Stomach (tissue), 9 donors: Measurements from ENCODE around the gene CYBB. TPM values are rescaled to one million over a fixed set of nuclear protein-coding genes. Genes with fewer than 3 reads are reported as not detected.

Experiments used
- DNase-seq, 2 donors: peaks; one replicate each; pipeline versions ENCODE4 v3.0.0 to v3.0.0-alpha.2; 2013 to 2019
- H3K27ac ChIP-seq, 5 donors: fragments of 200-600 bp in 4 of 5; sonication (generic) in 4 of 5; one replicate each; pipeline ENCODE4 v1.5.1; 2013 to 2019; ENCODE audit warnings: mild to moderate bottlenecking in 1 of 5, moderate library complexity in 1 of 5
- H3K27me3 ChIP-seq, 3 donors: fragments of 200-600 bp; sonication (generic); one replicate each; pipeline ENCODE4 v1.5.1; 2017 to 2019; ENCODE audit warnings: mixed run types in 1 of 3
- H3K36me3 ChIP-seq, 4 donors: fragments of 200-600 bp; sonication (generic); 1 replicate in 3 of 4; 2 replicates in 1 of 4; pipeline ENCODE4 v1.5.1; 2016 to 2019
- H3K4me1 ChIP-seq, 4 donors: fragments of 200-600 bp; sonication (generic); one replicate each; pipeline ENCODE4 v1.5.1; 2016 to 2019
- H3K4me3 ChIP-seq, 4 donors: fragments of 200-600 bp; sonication (generic) in 3 of 4; one replicate each; pipeline ENCODE4 v1.5.1; 2016 to 2019; ENCODE audit warnings: mild to moderate bottlenecking in 1 of 4
- H3K9me3 ChIP-seq, 4 donors: fragments of 200-600 bp; sonication (generic); one replicate each; pipeline ENCODE4 v1.5.1; 2016 to 2019
- EP300 ChIP-seq: sonication (generic); formaldehyde crosslinking; IDR thresholded peaks from one replicate; pipeline ENCODE4 v1.6.1; 2017; ENCODE audit warnings: antibody characterized with exemption
- POLR2A ChIP-seq, 4 donors: fragments of 450-650 bp; IDR thresholded peaks; one replicate each; pipeline ENCODE4 v1.6.1; 2016; ENCODE audit warnings: antibody characterized with exemption in 4 of 4, control low read depth in 2 of 4, mild to moderate bottlenecking in 1 of 4, moderate library complexity in 1 of 4
- POLR2AphosphoS5 ChIP-seq, 3 donors: sonication (generic); formaldehyde crosslinking; IDR thresholded peaks; one replicate each; pipeline ENCODE4 v1.6.1; 2016; ENCODE audit warnings: antibody characterized with exemption in 3 of 3
- WGBS, 5 donors: extraction: QIAGEN DNeasy Blood & Tissue Kit in 3 of 5; methylation state at CpG; one replicate each; pipeline versions ENCODE4 v1.1.5 to v1.1.7; 2013 to 2018; 5-methylcytosine and 5-hydroxymethylcytosine counted together
- intact Hi-C: fragments of 100-400 bp; cut with DNase I; formaldehyde crosslinking; loops from one replicate; pipeline ENCODE4 v1.15.1; 2023; ENCODE audit warnings: low total_unique reads
- polyA plus RNA-seq, 3 donors: library from polyadenylated mRNA; stranded (reverse); fragments of 200-250 nt; gene quantifications; one replicate each; pipeline ENCODE4 v1.2.3, GENCODE V29; 2013
- total RNA-seq, 5 donors: library from RNA; depleted of rRNA; stranded (reverse); fragments of >200 nt; gene quantifications; one replicate each; pipeline versions ENCODE4 v1.1.0 to v1.2.3, GENCODE V29; 2014 to 2016
- TF ChIP-seq, protein P1 (sequence below), 7 experiments: fragments of 450-650 bp in 4 of 7; fragments of 200-600 bp in 3 of 7; sonication (generic) in 3 of 7; IDR thresholded peaks; one replicate each; pipeline ENCODE4 v1.5.1; 2016 to 2019; ENCODE audit warnings: antibody characterized with exemption in 7 of 7, control low read depth in 2 of 7, mild to moderate bottlenecking in 1 of 7
- donor health status: healthy with polysubstance abuse.
- donor health status: Bipolar disorder and iron deficiency.
- donor health status: healthy.

Gene CYBB
- total and polyA plus RNA-seq, 8 donors, result 0.58 to 24.4 (median 3.5) TPM

DNA sequence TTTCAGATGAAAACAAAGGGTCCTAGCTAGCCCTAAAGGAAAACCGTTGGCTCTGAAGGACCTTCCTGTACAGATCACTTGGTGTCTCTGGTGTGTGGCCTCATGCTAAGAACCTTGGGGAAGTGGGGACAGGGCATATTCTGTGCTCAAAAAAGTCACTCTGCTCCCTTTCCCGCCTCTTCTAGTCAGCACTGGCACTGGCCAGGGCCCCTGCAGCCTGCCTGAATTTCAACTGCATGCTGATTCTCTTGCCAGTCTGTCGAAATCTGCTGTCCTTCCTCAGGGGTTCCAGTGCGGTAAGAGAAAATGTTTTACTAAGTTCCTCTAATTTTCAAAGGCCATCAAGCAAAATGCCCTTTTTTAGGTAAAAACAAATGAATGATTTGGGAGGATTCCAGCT is 3.4 kb downstream of the CYBB start:
- no peaks in the 10 kb centered on the region for H3K4me1 ChIP-seq
- H3K36me3 ChIP-seq, result no peaks in the 10 kb centered on the region
- no peak for DNase-seq
- H3K27me3 ChIP-seq, result no peaks in the 10 kb centered on the region
- intact Hi-C loops, result no loop called here
- H3K4me3 ChIP-seq, result no peak overlapping the region
- no peak for TF ChIP-seq POLR2AphosphoS5 (IDR thresholded peaks at IDR 0.05)
- TF ChIP-seq, protein P1, sequence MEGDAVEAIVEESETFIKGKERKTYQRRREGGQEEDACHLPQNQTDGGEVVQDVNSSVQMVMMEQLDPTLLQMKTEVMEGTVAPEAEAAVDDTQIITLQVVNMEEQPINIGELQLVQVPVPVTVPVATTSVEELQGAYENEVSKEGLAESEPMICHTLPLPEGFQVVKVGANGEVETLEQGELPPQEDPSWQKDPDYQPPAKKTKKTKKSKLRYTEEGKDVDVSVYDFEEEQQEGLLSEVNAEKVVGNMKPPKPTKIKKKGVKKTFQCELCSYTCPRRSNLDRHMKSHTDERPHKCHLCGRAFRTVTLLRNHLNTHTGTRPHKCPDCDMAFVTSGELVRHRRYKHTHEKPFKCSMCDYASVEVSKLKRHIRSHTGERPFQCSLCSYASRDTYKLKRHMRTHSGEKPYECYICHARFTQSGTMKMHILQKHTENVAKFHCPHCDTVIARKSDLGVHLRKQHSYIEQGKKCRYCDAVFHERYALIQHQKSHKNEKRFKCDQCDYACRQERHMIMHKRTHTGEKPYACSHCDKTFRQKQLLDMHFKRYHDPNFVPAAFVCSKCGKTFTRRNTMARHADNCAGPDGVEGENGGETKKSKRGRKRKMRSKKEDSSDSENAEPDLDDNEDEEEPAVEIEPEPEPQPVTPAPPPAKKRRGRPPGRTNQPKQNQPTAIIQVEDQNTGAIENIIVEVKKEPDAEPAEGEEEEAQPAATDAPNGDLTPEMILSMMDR (IDR thresholded peaks at IDR 0.05), result no peak
- no peak for TF ChIP-seq EP300
- WGBS, 5 donors, result 63 to 88% (median 86%) methylated on average over 4 of the region's 4 CpGs
- H3K27ac ChIP-seq, result peak overlapping the region in 1 of 5 donors; percentile 5
- H3K9me3 ChIP-seq, result no peaks in the 10 kb centered on the region

DNA sequence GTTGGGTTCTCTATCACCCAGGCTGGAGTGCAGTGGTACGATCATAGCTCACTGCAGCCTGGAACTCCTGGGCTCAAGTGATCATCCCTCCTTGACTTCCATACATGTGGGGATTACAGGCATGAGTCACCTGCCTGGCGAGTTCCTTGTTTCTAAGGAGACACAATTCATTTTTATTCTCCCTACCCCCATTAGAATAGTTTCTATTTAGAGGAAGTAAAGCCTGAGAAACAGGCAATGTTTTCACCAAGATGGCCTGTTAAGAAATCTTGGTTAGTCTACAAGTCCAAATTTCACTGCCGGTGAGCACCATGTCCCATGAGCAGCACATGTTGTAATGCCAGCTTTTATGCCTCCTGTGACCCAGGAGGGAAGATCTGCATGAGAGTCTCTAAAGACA is 5.7 kb downstream of the CYBB start:
- intact Hi-C loops, result no loop called here
- H3K4me1 ChIP-seq, result no peaks in the 10 kb centered on the region
- peak overlapping the region in 1 of 5 donors; percentile 47 for H3K27ac ChIP-seq
- no peaks in the 10 kb centered on the region for H3K36me3 ChIP-seq
- no peak for DNase-seq
- H3K4me3 ChIP-seq, result no peak overlapping the region
- no peaks in the 10 kb centered on the region for H3K9me3 ChIP-seq
- H3K27me3 ChIP-seq, result no peaks in the 10 kb centered on the region
- TF ChIP-seq, protein P1 (IDR thresholded peaks at IDR 0.05), result no peak
- TF ChIP-seq POLR2AphosphoS5 (IDR thresholded peaks at IDR 0.05), result no peak
- WGBS, 5 donors, result 67 to 90% (median 75%) methylated on average over 3 of the region's 3 CpGs

DNA sequence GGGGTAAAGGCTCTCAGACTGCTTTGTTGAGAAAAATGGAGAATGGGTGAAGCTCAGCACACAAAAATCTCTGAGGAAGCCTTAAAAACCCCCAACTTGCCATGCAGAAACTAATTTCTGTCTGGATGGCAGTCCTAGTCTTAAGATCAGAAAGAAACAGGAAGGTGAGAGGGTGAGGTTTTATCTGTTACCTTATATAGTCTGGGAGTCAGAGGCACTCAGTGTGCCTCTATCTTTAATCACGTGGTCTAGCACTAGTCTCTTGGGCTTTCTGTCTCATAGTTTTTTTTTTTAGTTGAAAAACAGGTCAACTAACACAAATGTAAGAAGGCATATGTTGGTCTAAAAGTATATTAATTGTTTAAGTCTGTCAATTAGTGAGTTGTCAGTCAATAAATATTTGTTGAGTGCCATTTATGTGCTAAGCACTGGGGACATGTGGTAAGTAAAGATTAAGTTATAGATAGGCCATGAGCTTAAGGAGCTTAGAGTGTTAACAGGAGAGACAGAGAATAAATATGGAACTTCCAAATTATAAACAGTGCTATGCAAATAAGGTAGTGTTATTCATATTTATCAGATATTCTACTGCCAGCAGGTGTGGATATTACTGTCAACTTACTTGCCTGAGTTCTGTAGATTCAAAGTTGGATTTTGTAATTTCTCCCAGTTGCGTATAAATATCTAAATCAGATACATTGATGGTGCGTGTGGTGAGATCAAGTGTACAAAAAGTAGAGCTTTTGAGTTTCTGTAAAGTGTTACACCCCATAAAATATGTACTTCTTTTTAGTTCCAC is 7.0 kb downstream of the CYBB start:
- intact Hi-C loops, result no loop called here
- TF ChIP-seq EP300, result no peak
- TF ChIP-seq POLR2AphosphoS5 (IDR thresholded peaks at IDR 0.05), result no peak
- TF ChIP-seq, protein P1 (IDR thresholded peaks at IDR 0.05), result no peak
- no peak for TF ChIP-seq POLR2A (IDR thresholded peaks at IDR 0.05)
- WGBS, 5 donors, result 60 to 65% (median 62%) methylated on average over 3 of the region's 3 CpGs

DNA sequence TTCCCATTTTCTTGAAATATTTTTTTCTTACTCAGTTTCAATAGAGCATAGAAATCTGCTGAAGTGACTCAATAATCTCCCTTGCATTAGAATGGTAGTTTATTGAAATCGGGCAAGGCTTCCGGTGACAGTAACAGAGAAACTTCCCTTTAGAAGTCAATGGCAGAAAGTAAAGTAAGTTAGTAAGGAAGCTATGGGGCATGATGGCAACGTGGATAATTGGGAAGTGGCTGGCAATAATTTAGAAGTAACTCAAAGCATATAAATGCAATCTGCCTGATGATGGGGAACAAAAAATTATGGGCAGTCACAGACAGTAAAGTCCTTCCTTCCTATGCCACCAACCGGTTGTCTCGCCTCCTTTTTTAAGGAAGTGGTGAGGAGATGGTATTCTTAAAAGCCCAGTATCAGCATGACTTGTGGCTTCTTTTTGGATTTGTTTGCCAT is 7.6 kb downstream of the CYBB start:
- no peak for DNase-seq
- Histone ChIP-seq H3K36me3 (no peaks in the 10 kb centered on the region), H3K9me3 (no peaks in the 10 kb centered on the region), H3K4me1 (no peaks in the 10 kb centered on the region), H3K27ac (peak overlapping the region in 1 of 5 donors; percentile 11), H3K27me3 (no peaks in the 10 kb centered on the region), H3K4me3 (no peak overlapping the region)
- WGBS, 5 donors, result 62 to 88% (median 80%) methylated on average over 5 of the region's 5 CpGs
- intact Hi-C loops, result no loop called here
- no peak for TF ChIP-seq POLR2AphosphoS5 (IDR thresholded peaks at IDR 0.05)
- TF ChIP-seq, protein P1 (IDR thresholded peaks at IDR 0.05), result no peak
- TF ChIP-seq EP300, result no peak
- no peak for TF ChIP-seq POLR2A (IDR thresholded peaks at IDR 0.05)

More for the DNA sequence above, 7.0 kb downstream of the CYBB start:
- no peak overlapping the region for H3K4me3 ChIP-seq
- no peaks in the 10 kb centered on the region for H3K9me3 ChIP-seq
- H3K4me1 ChIP-seq, result no peaks in the 10 kb centered on the region
- no peak for DNase-seq
- no peaks in the 10 kb centered on the region for H3K36me3 ChIP-seq
- H3K27me3 ChIP-seq, result no peaks in the 10 kb centered on the region
- H3K27ac ChIP-seq, result peak overlapping the region in 2 of 5 donors; percentile 17 to 47
